HCT116 (cell line): Measurements from ENCODE around the gene PRRX1. TPM values are rescaled to one million over a fixed set of nuclear protein-coding genes. Genes with fewer than 3 reads are reported as not detected.

Experiments used
- ATAC-seq: fragments of 200-7000 bp; cut with Tn5 transposase; 2 replicates; pipeline ENCODE4 v1.9.1; 2020; ENCODE audit warnings: mild to moderate bottlenecking, moderate library complexity
- BruUV-seq: library from RNA; stranded (reverse); fragments of 400-500 nt; replicated peaks from 2 replicates; lab custom pipeline; 2021; lab: Mats Ljungman, UMichigan
- CTCF ChIA-PET: fragments of 300-600 bp; sonication (Branson Sonifier 250); formaldehyde crosslinking; loops from one replicate; lab custom pipeline; 2021; ENCODE audit warnings: antibody characterized with exemption; lab: Charles Lee
- POLR2A ChIA-PET: fragments of 300-600, 350-600 bp; sonication (Branson Sonifier 250); formaldehyde crosslinking; loops from one replicate; lab custom pipeline; 2021; ENCODE audit warnings: antibody characterized with exemption; lab: Charles Lee
- RAD21 ChIA-PET, 2 experiments: fragments of 300-600 bp; sonication (Branson Sonifier 250); formaldehyde crosslinking; loops; one replicate each; lab custom pipeline; 2023; ENCODE audit warnings: low total read pairs in 2 of 2; ENCODE audit not compliant: uncharacterized antibody in 2 of 2, unreplicated experiment in 2 of 2, low non-redundant PET in 1 of 2; lab: Charles Lee
- DNase-seq: peaks from one replicate; pipeline ENCODE4 v3.0.0-alpha.2; 2010; ENCODE audit warnings: low read depth, low spot score
- H2AFZ ChIP-seq: fragments of 200-600 bp; shearing (Covaris generic), sonication (generic); 2 replicates; pipeline ENCODE4 v1.6.1; 2017; ENCODE audit warnings: low read depth, mixed run types, mixed read lengths, antibody characterized with exemption, low read length; ENCODE audit not compliant: poor library complexity, severe bottlenecking
- H3K27ac ChIP-seq: 2 replicates; pipeline ENCODE4 v1.5.1; 2012; ENCODE audit warnings: low read depth, low read length
- H3K27me3 ChIP-seq: fragments of 200-600 bp; sonication (generic); 2 replicates; pipeline ENCODE4 v1.6.1; 2016; ENCODE audit warnings: mixed run types, low read length, mixed read lengths; ENCODE audit not compliant: insufficient read depth
- H3K36me3 ChIP-seq, 2 experiments: fragments of 200-500 bp in 1 of 2; fragments of 200-600 bp in 1 of 2; sonication (Bioruptor generic) in 1 of 2; sonication (generic) in 1 of 2; 2 replicates each; pipeline versions ENCODE4 v1.5.1 to v1.6.1; 2014 to 2016; ENCODE audit warnings: low read length in 2 of 2, inconsistent platforms in 1 of 2, mixed read lengths in 1 of 2, mixed run types in 1 of 2; ENCODE audit not compliant: insufficient read depth in 2 of 2, control insufficient read depth in 1 of 2
- H3K4me1 ChIP-seq, 2 experiments: fragments of 200-600 bp in 1 of 2; sonication (generic) in 1 of 2; 2 replicates each; pipeline versions ENCODE4 v1.5.1 to v1.6.1; 2012 to 2017; ENCODE audit warnings: low read length in 2 of 2, inconsistent platforms in 1 of 2, mild to moderate bottlenecking in 1 of 2, mixed read lengths in 1 of 2, mixed run types in 1 of 2, moderate library complexity in 1 of 2; ENCODE audit not compliant: insufficient read depth in 2 of 2, control insufficient read depth in 1 of 2
- H3K4me2 ChIP-seq: fragments of 200-600 bp; sonication (generic); 2 replicates; pipeline ENCODE4 v1.6.1; 2017; ENCODE audit warnings: mixed run types, low read length, mixed read lengths
- H3K4me3 ChIP-seq, 2 experiments: fragments of 200-600 bp in 1 of 2; sonication (generic) in 1 of 2; replicated peaks in 1 of 2; 2 replicates each; pipeline ENCODE4 v1.5.1; 2011 to 2016; ENCODE audit warnings: low read length in 2 of 2, control low read depth in 1 of 2, low read depth in 1 of 2, mild to moderate bottlenecking in 1 of 2, mixed read lengths in 1 of 2, mixed run types in 1 of 2
- H3K79me2 ChIP-seq: fragments of 200-600 bp; sonication (generic); 2 replicates; pipeline ENCODE4 v1.6.1; 2017; ENCODE audit warnings: mild to moderate bottlenecking, mixed run types, low read length, moderate library complexity, mixed read lengths; ENCODE audit not compliant: insufficient read depth
- H3K9ac ChIP-seq: fragments of 200-600 bp; sonication (generic); 2 replicates; pipeline ENCODE4 v1.6.1; 2016; ENCODE audit warnings: low read length, mixed read lengths
- H3K9me2 ChIP-seq: fragments of 200-600 bp; sonication (generic), shearing (Covaris generic); 2 replicates; pipeline ENCODE4 v1.6.1; 2017; ENCODE audit warnings: mixed run types, mild to moderate bottlenecking, moderate library complexity; ENCODE audit not compliant: insufficient read depth
- H3K9me3 ChIP-seq, 2 experiments: fragments of 200-500 bp in 1 of 2; fragments of 200-600 bp in 1 of 2; sonication (Bioruptor generic) in 1 of 2; sonication (generic) in 1 of 2; 2 replicates each; pipeline ENCODE4 v1.6.1; 2014 to 2017; ENCODE audit warnings: low read length in 2 of 2, mixed read lengths in 2 of 2, inconsistent platforms in 1 of 2, low read depth in 1 of 2, mild to moderate bottlenecking in 1 of 2, mixed run types in 1 of 2, moderate library complexity in 1 of 2; ENCODE audit not compliant: control insufficient read depth in 1 of 2, insufficient read depth in 1 of 2
- H4K20me1 ChIP-seq: fragments of 200-600 bp; sonication (generic), shearing (Covaris generic); 2 replicates; pipeline ENCODE4 v1.6.1; 2017; ENCODE audit warnings: mixed run types, mild to moderate bottlenecking, moderate library complexity; ENCODE audit not compliant: insufficient read depth
- ATF3 ChIP-seq: IDR thresholded peaks from 2 replicates; pipeline ENCODE4 v1.6.1; 2012
- FOSL1 ChIP-seq: IDR thresholded peaks from 2 replicates; pipeline ENCODE4 v1.6.1; 2012; ENCODE audit warnings: low read depth
- REST ChIP-seq: IDR thresholded peaks from 2 replicates; pipeline ENCODE4 v1.6.1; 2012; ENCODE audit warnings: low read depth
- TCF7L2 ChIP-seq: IDR thresholded peaks from 2 replicates; pipeline ENCODE4 v1.7.0; 2011; ENCODE audit warnings: borderline replicate concordance, inconsistent platforms; ENCODE audit not compliant: insufficient read depth, insufficient read length; ENCODE audit errors: extremely low read depth
- YY1 ChIP-seq: IDR thresholded peaks from 2 replicates; pipeline ENCODE4 v1.6.1; 2011; ENCODE audit warnings: low read length, low read depth, moderate library complexity, mild to moderate bottlenecking; ENCODE audit not compliant: insufficient replicate concordance; ENCODE audit errors: extremely low read depth
- ZFX ChIP-seq: fragments of 450-650 bp; IDR thresholded peaks from 2 replicates; pipeline ENCODE4 v1.6.1; 2017
- intact Hi-C: fragments of 100-400 bp; cut with micrococcal nuclease; formaldehyde crosslinking; loops from 2 replicates; pipeline ENCODE4 v1.10.0; 2022
- total RNA-seq: library from RNA; stranded (reverse); gene quantifications from one replicate; pipeline ENCODE4 v1.2.1, GENCODE V29; 2021; ENCODE audit not compliant: unreplicated experiment

PRRX1 gene
- total RNA-seq, 1 experiment from 2014 or later, result 0.37 TPM

GRCh38 chr1:170619241-170620028 lies 44.5 kb upstream of the PRRX1 start:
- no peaks in the 10 kb centered on the region for H4K20me1 ChIP-seq
- BruUV-seq, result no TSS peak
- CTCF ChIA-PET, result no interaction called here
- intact Hi-C loops, result no loop called here
- peak overlapping the region; percentile 53 for H2AFZ ChIP-seq
- H3K4me2 ChIP-seq, result no peak overlapping the region
- no peaks in the 10 kb centered on the region for H3K79me2 ChIP-seq
- H3K27me3 ChIP-seq, result no peaks in the 10 kb centered on the region
- POLR2A ChIA-PET, result no interaction called here
- TF ChIP-seq TCF7L2, result peak; percentile 93
- no peak for TF ChIP-seq ZFX
- TF ChIP-seq FOSL1, result no peak
- TF ChIP-seq REST, result no peak
- no peak for TF ChIP-seq ATF3
- TF ChIP-seq YY1, result peak; percentile 13
- RAD21 ChIA-PET, result no interaction called here
- ATAC-seq, result no peak
- no peak overlapping the region for H3K9ac ChIP-seq
- no peaks in the 10 kb centered on the region for H3K36me3 ChIP-seq
- no peak overlapping the region for H3K4me3 ChIP-seq
- H3K9me3 ChIP-seq, result no peaks in the 10 kb centered on the region
- peaks cover 0 to 11% of the 10 kb centered on the region in 2 experiments; a peak in 1 of 4 replicates for H3K4me1 ChIP-seq
- no peak for DNase-seq
- H3K27ac ChIP-seq, result no peak overlapping the region
- H3K9me2 ChIP-seq, result no peaks in the 10 kb centered on the region
